ENCODE measurements around the gene BPIFB3. TPM values are rescaled to one million over a fixed set of nuclear protein-coding genes. Genes with fewer than 3 reads are reported as not detected.

Gene BPIFB3
- total and polyA plus RNA-seq, 9 donors: 0.07 to 0.09 (median 0.08) TPM; not detected in 6

- no peak overlapping the region for H3K27ac ChIP-seq (ENCODE audit: low read length)
- no peaks in the 10 kb centered on the region for H3K4me1 ChIP-seq (ENCODE audit: control insufficient read depth, insufficient read depth, low read length)
- WGBS (ENCODE audit: insufficient coverage): 64% methylated on average over 2 of the region's 2 CpGs
- no peaks in the 10 kb centered on the region for H3K36me3 ChIP-seq (ENCODE audit: control insufficient read depth, insufficient read depth, low read length)
- peaks cover 3% of the 10 kb centered on the region for H3K9me3 ChIP-seq (replicated peaks; ENCODE audit: control insufficient read depth, low read depth, low read length)
- peaks cover 6% of the 10 kb centered on the region for H3K27me3 ChIP-seq (ENCODE audit: control insufficient read depth, insufficient read depth, low read length)
- no peak for DNase-seq
- no peak overlapping the region for H3K4me3 ChIP-seq (ENCODE audit: low read length)
These were observed 21.0 kb downstream of the BPIFB3 start for GRCh38 chr20:33074675-33075074.

- no peaks in the 10 kb centered on the region for H3K36me3 ChIP-seq (ENCODE audit: control insufficient read depth, insufficient read depth, low read length)
- 32% methylated on average over 4 of the region's 6 CpGs for WGBS (ENCODE audit: insufficient coverage)
- peaks cover 3% of the 10 kb centered on the region for H3K9me3 ChIP-seq (replicated peaks; ENCODE audit: control insufficient read depth, low read depth, low read length)
- H3K27me3 ChIP-seq (ENCODE audit: control insufficient read depth, insufficient read depth, low read length): peaks cover 6% of the 10 kb centered on the region
- no peak for DNase-seq
- H3K4me3 ChIP-seq (ENCODE audit: low read length): no peak overlapping the region
- no peaks in the 10 kb centered on the region for H3K4me1 ChIP-seq (ENCODE audit: control insufficient read depth, insufficient read depth, low read length)
- no peak overlapping the region for H3K27ac ChIP-seq (ENCODE audit: low read length)
These were observed 21.6 kb downstream of the BPIFB3 start for GRCh38 chr20:33075281-33075680.

GRCh38 chr20:33076662-33077372 is 23.1 kb downstream of the BPIFB3 start:
- H3K9me3 ChIP-seq (replicated peaks; ENCODE audit: control insufficient read depth, low read depth, low read length): peaks cover 3% of the 10 kb centered on the region
- no peaks in the 10 kb centered on the region for H3K36me3 ChIP-seq (ENCODE audit: control insufficient read depth, insufficient read depth, low read length)
- no peak overlapping the region for H3K27ac ChIP-seq (ENCODE audit: low read length)
- DNase-seq: no peak
- 57% methylated on average over 4 of the region's 6 CpGs for WGBS (ENCODE audit: insufficient coverage)
- H3K4me1 ChIP-seq (ENCODE audit: control insufficient read depth, insufficient read depth, low read length): no peaks in the 10 kb centered on the region
- H3K4me3 ChIP-seq (ENCODE audit: low read length): no peak overlapping the region
- H3K27me3 ChIP-seq (ENCODE audit: control insufficient read depth, insufficient read depth, low read length): peaks cover 6% of the 10 kb centered on the region

GRCh38 chr20:33079259-33079658 is 25.6 kb downstream of the BPIFB3 start, which contains the start of gene BPIFB4:
Gene BPIFB4, plus strand, starts transcription at chr20:33079643. Its CDS starts 1,884 bp downstream, at chr20:33081527.
- no peak for DNase-seq
- no peaks in the 10 kb centered on the region for H3K4me1 ChIP-seq (ENCODE audit: control insufficient read depth, insufficient read depth, low read length)
- WGBS (ENCODE audit: insufficient coverage): 50% methylated on average over 2 of the region's 2 CpGs

GRCh38 chr20:33081411-33082154 is 27.9 kb downstream of the BPIFB3 start:
- WGBS (ENCODE audit: insufficient coverage): 78% methylated on average over 5 of the region's 7 CpGs

More at GRCh38 chr20:33079259-33079658, 25.6 kb downstream of the BPIFB3 start, which contains the start of gene BPIFB4:
- Histone ChIP-seq H3K27ac (ENCODE audit: low read length) (no peak within 1 kb of the TSS), H3K36me3 (ENCODE audit: control insufficient read depth, insufficient read depth, low read length) (no peaks in the 10 kb centered on the region), H3K27me3 (ENCODE audit: control insufficient read depth, insufficient read depth, low read length) (peaks cover 4% of the 10 kb centered on the region), H3K9me3 (replicated peaks; ENCODE audit: control insufficient read depth, low read depth, low read length) (no peaks in the 10 kb centered on the region), H3K4me3 (ENCODE audit: low read length) (no peak within 1 kb of the TSS)

GRCh38 chr20:33082546-33082945 is 28.8 kb downstream of the BPIFB3 start:
- H3K27ac ChIP-seq (ENCODE audit: low read length): no peak overlapping the region
- no peaks in the 10 kb centered on the region for H3K4me1 ChIP-seq (ENCODE audit: control insufficient read depth, insufficient read depth, low read length)
- H3K4me3 ChIP-seq (ENCODE audit: low read length): no peak overlapping the region
- WGBS (ENCODE audit: insufficient coverage): 31% methylated on average over 5 of the region's 6 CpGs
- H3K27me3 ChIP-seq (ENCODE audit: control insufficient read depth, insufficient read depth, low read length): peaks cover 2% of the 10 kb centered on the region
- DNase-seq: no peak
- no peaks in the 10 kb centered on the region for H3K9me3 ChIP-seq (replicated peaks; ENCODE audit: control insufficient read depth, low read depth, low read length)
- H3K36me3 ChIP-seq (ENCODE audit: control insufficient read depth, insufficient read depth, low read length): no peaks in the 10 kb centered on the region

More at GRCh38 chr20:33081411-33082154, 27.9 kb downstream of the BPIFB3 start:
- Histone ChIP-seq H3K4me3 (ENCODE audit: low read length) (no peak overlapping the region), H3K4me1 (ENCODE audit: control insufficient read depth, insufficient read depth, low read length) (no peaks in the 10 kb centered on the region), H3K36me3 (ENCODE audit: control insufficient read depth, insufficient read depth, low read length) (no peaks in the 10 kb centered on the region), H3K9me3 (replicated peaks; ENCODE audit: control insufficient read depth, low read depth, low read length) (no peaks in the 10 kb centered on the region), H3K27ac (ENCODE audit: low read length) (no peak overlapping the region), H3K27me3 (ENCODE audit: control insufficient read depth, insufficient read depth, low read length) (peaks cover 2% of the 10 kb centered on the region)
- DNase-seq: no peak

GRCh38 chr20:33083544-33084340 is 30.0 kb downstream of the BPIFB3 start:
- H3K27ac ChIP-seq (ENCODE audit: low read length): no peak overlapping the region
- no peaks in the 10 kb centered on the region for H3K9me3 ChIP-seq (replicated peaks; ENCODE audit: control insufficient read depth, low read depth, low read length)
- 89% methylated on average over 10 of the region's 20 CpGs for WGBS (ENCODE audit: insufficient coverage)
- peaks cover 2% of the 10 kb centered on the region for H3K27me3 ChIP-seq (ENCODE audit: control insufficient read depth, insufficient read depth, low read length)
- no peaks in the 10 kb centered on the region for H3K36me3 ChIP-seq (ENCODE audit: control insufficient read depth, insufficient read depth, low read length)
- no peaks in the 10 kb centered on the region for H3K4me1 ChIP-seq (ENCODE audit: control insufficient read depth, insufficient read depth, low read length)
- H3K4me3 ChIP-seq (ENCODE audit: low read length): no peak overlapping the region
- DNase-seq: no peak

GRCh38 chr20:33084722-33085121 is 31.0 kb downstream of the BPIFB3 start:
- WGBS (ENCODE audit: insufficient coverage): 88% methylated on average over 15 of the region's 15 CpGs
- Histone ChIP-seq H3K4me3 (ENCODE audit: low read length) (no peak overlapping the region), H3K36me3 (ENCODE audit: control insufficient read depth, insufficient read depth, low read length) (no peaks in the 10 kb centered on the region), H3K27me3 (ENCODE audit: control insufficient read depth, insufficient read depth, low read length) (peaks cover 2% of the 10 kb centered on the region), H3K27ac (ENCODE audit: low read length) (no peak overlapping the region), H3K4me1 (ENCODE audit: control insufficient read depth, insufficient read depth, low read length) (no peaks in the 10 kb centered on the region), H3K9me3 (replicated peaks; ENCODE audit: control insufficient read depth, low read depth, low read length) (no peaks in the 10 kb centered on the region)
- no peak for DNase-seq

GRCh38 chr20:33086052-33086722 is 32.5 kb downstream of the BPIFB3 start:
- Histone ChIP-seq H3K9me3 (replicated peaks; ENCODE audit: control insufficient read depth, low read depth, low read length) (no peaks in the 10 kb centered on the region), H3K27ac (ENCODE audit: low read length) (no peak overlapping the region), H3K36me3 (ENCODE audit: control insufficient read depth, insufficient read depth, low read length) (no peaks in the 10 kb centered on the region), H3K27me3 (ENCODE audit: control insufficient read depth, insufficient read depth, low read length) (peaks cover 2% of the 10 kb centered on the region), H3K4me1 (ENCODE audit: control insufficient read depth, insufficient read depth, low read length) (no peaks in the 10 kb centered on the region), H3K4me3 (ENCODE audit: low read length) (no peak overlapping the region)
- no peak for DNase-seq
- WGBS (ENCODE audit: insufficient coverage): 80% methylated on average over 11 of the region's 14 CpGs
